Measurements from ENCODE around the gene CABCOCO1. TPM values are rescaled to one million over a fixed set of nuclear protein-coding genes. Genes with fewer than 3 reads are reported as not detected.

Gene CABCOCO1
- total RNA-seq, 4 donors from 2014 or later: not detected

- Histone ChIP-seq H3K4me3 (no peak overlapping the region), H3K27ac (no peak overlapping the region), H3K9me3 (peaks cover 0 to 3% (median 0%) of the 10 kb centered on the region in 4 donors), H3K4me1 (no peaks in the 10 kb centered on the region), H3K27me3 (no peaks in the 10 kb centered on the region), H3K36me3 (no peaks in the 10 kb centered on the region)
- TF ChIP-seq POLR2A (IDR thresholded peaks at IDR 0.05) (no peak), EP300 (IDR thresholded peaks at IDR 0.05) (no peak), CTCF (IDR thresholded peaks at IDR 0.05) (no peak)
- no peak for DNase-seq (ENCODE audit: low spot score in 2 of 2)
- 93 to 95% methylated on average over 1 of the region's 1 CpG for WGBS, 2 donors
Measured at GRCh38 chr10:61742812-61743211, 80.1 kb downstream of the CABCOCO1 start.

GRCh38 chr10:61744469-61744868 is 81.7 kb downstream of the CABCOCO1 start:
- Histone ChIP-seq H3K36me3 (no peaks in the 10 kb centered on the region), H3K27ac (no peak overlapping the region), H3K9me3 (peaks cover 0 to 3% (median 0%) of the 10 kb centered on the region in 4 donors), H3K4me1 (no peaks in the 10 kb centered on the region), H3K27me3 (no peaks in the 10 kb centered on the region), H3K4me3 (no peak overlapping the region)
- 95 to 100% methylated on average over 1 of the region's 1 CpG for WGBS, 2 donors
- no peak for DNase-seq (ENCODE audit: low spot score in 2 of 2)
- TF ChIP-seq EP300 (IDR thresholded peaks at IDR 0.05): no peak
- no peak for TF ChIP-seq CTCF (IDR thresholded peaks at IDR 0.05)
- no peak for TF ChIP-seq POLR2A (IDR thresholded peaks at IDR 0.05)

GRCh38 chr10:61746377-61746776 is 83.6 kb downstream of the CABCOCO1 start:
- Histone ChIP-seq H3K4me3 (no peak overlapping the region), H3K9me3 (peaks cover 0 to 3% (median 0%) of the 10 kb centered on the region in 4 donors), H3K4me1 (peaks cover 0 to 4% (median under 1%) of the 10 kb centered on the region in 4 donors), H3K27me3 (no peaks in the 10 kb centered on the region), H3K27ac (no peak overlapping the region), H3K36me3 (no peaks in the 10 kb centered on the region)
- TF ChIP-seq EP300 (IDR thresholded peaks at IDR 0.05): no peak
- TF ChIP-seq POLR2A (IDR thresholded peaks at IDR 0.05): no peak
- no peak for TF ChIP-seq CTCF (IDR thresholded peaks at IDR 0.05)
- DNase-seq (ENCODE audit: low spot score in 2 of 2): no peak
- WGBS, 2 donors: 74 to 81% methylated on average over 2 of the region's 2 CpGs

GRCh38 chr10:61747307-61747706 is 84.6 kb downstream of the CABCOCO1 start:
- Histone ChIP-seq H3K9me3 (peaks cover 0 to 3% (median 0%) of the 10 kb centered on the region in 4 donors), H3K4me1 (peaks cover 0 to 13% (median 5%) of the 10 kb centered on the region in 4 donors), H3K36me3 (no peaks in the 10 kb centered on the region), H3K27me3 (no peaks in the 10 kb centered on the region), H3K27ac (no peak overlapping the region), H3K4me3 (no peak overlapping the region)
- no peak for DNase-seq (ENCODE audit: low spot score in 2 of 2)
- 68 to 70% methylated on average over 2 of the region's 2 CpGs for whole genome bisulfite sequencing, 2 donors
- no peak for TF ChIP-seq POLR2A (IDR thresholded peaks at IDR 0.05)
- no peak for TF ChIP-seq EP300 (IDR thresholded peaks at IDR 0.05)
- no peak for TF ChIP-seq CTCF (IDR thresholded peaks at IDR 0.05)

GRCh38 chr10:61749291-61749690 is 86.6 kb downstream of the CABCOCO1 start:
- Histone ChIP-seq H3K9me3 (peaks cover 0 to 3% (median 0%) of the 10 kb centered on the region in 4 donors), H3K36me3 (no peaks in the 10 kb centered on the region), H3K4me3 (no peak overlapping the region), H3K27me3 (no peaks in the 10 kb centered on the region), H3K4me1 (peaks cover 0 to 18% (median 8%) of the 10 kb centered on the region in 4 donors), H3K27ac (no peak overlapping the region)
- WGBS, 2 donors: 60 to 76% methylated on average over 3 of the region's 3 CpGs
- no peak for DNase-seq (ENCODE audit: low spot score in 2 of 2)
- TF ChIP-seq CTCF (IDR thresholded peaks at IDR 0.05): no peak
- TF ChIP-seq POLR2A (IDR thresholded peaks at IDR 0.05): no peak
- no peak for TF ChIP-seq EP300 (IDR thresholded peaks at IDR 0.05)
